K562 (cell line): Measurements from ENCODE around the gene TPK1. TPM values are rescaled to one million over a fixed set of nuclear protein-coding genes. Genes with fewer than 3 reads are reported as not detected.

ENCODE experiments used
- ATAC-seq: fragments of 200-7000 bp; cut with Tn5 transposase; 3 replicates; pipeline ENCODE4 v1.9.1; 2020; ENCODE audit warnings: moderate library complexity
- BruUV-seq: library from RNA; stranded (reverse); fragments of 400-500 nt; replicated peaks from 2 replicates; lab custom pipeline; 2021; lab: Mats Ljungman, UMichigan
- CTCF ChIA-PET: fragments of 300-600 bp; formaldehyde crosslinking; extraction: SDS; loops from one replicate; lab custom pipeline; 2021; ENCODE audit warnings: low intra/inter-chr PET ratio; lab: Yijun Ruan, JAX
- POLR2A ChIA-PET: fragments of 300-600, 350-650 bp; sonication (Branson Sonifier 250); formaldehyde crosslinking; extraction: SDS; loops from one replicate; lab custom pipeline; 2021; ENCODE audit warnings: antibody characterized with exemption, inconsistent platforms; lab: Yijun Ruan, JAX
- DNase-seq, 4 experiments: peaks; one replicate each; pipeline versions ENCODE4 v3.0.0 to v3.0.0-alpha.2; 2011 to 2018; ENCODE audit warnings: low spot score in 3 of 4, mixed read lengths in 3 of 4; ENCODE audit errors: extremely low read depth in 1 of 4
- FAIRE-seq: peaks from 2 replicates; lab custom pipeline; 2011; peaks lifted over from hg19 to GRCh38; lab: Jason Lieb, UNC
- H2AFZ ChIP-seq: 2 replicates; pipeline ENCODE4 v1.6.0; 2011; ENCODE audit warnings: low read depth, low read length, control low read depth, inconsistent platforms
- H3K27ac ChIP-seq: fragments of 200-600 bp; 3 replicates; pipeline ENCODE4 v1.8.0; 2011; ENCODE audit warnings: low read depth, mild to moderate bottlenecking, control low read depth, inconsistent platforms, low read length, moderate library complexity, mixed read lengths; ENCODE audit errors: extremely low read depth
- H3K27me3 ChIP-seq, 2 experiments: fragments of 300-600 bp in 1 of 2; 2 replicates in 1 of 2; 3 replicates in 1 of 2; pipeline versions ENCODE4 v1.6.0 to v1.8.0; 2011; ENCODE audit warnings: inconsistent platforms in 2 of 2, low read length in 2 of 2, mild to moderate bottlenecking in 1 of 2, mixed read lengths in 1 of 2, moderate library complexity in 1 of 2; ENCODE audit not compliant: control insufficient read depth in 2 of 2, insufficient read depth in 2 of 2
- H3K36me3 ChIP-seq: fragments of 300-600 bp; 3 replicates; pipeline ENCODE4 v1.8.0; 2011; ENCODE audit warnings: mild to moderate bottlenecking, low read length, inconsistent platforms; ENCODE audit not compliant: control insufficient read depth, insufficient read depth
- H3K4me1 ChIP-seq, 2 experiments: fragments of 200-600 bp in 1 of 2; replicated peaks in 1 of 2; 2 replicates in 1 of 2; 3 replicates in 1 of 2; pipeline versions ENCODE4 v1.5.1 to v1.8.0; 2011; ENCODE audit warnings: inconsistent platforms in 2 of 2, low read length in 2 of 2, mild to moderate bottlenecking in 1 of 2, mixed read lengths in 1 of 2, moderate library complexity in 1 of 2; ENCODE audit not compliant: control insufficient read depth in 2 of 2, insufficient read depth in 2 of 2
- H3K4me2 ChIP-seq: 2 replicates; pipeline ENCODE4 v1.6.1; 2011; ENCODE audit warnings: low read length, control low read depth, inconsistent platforms, mixed read lengths; ENCODE audit not compliant: insufficient read depth
- H3K4me3 ChIP-seq: fragments of 200-600 bp; sonication (generic), shearing (Covaris generic); 2 replicates; pipeline ENCODE4 v1.5.1; 2016; ENCODE audit warnings: control low read depth, inconsistent platforms
- H3K79me2 ChIP-seq: fragments of 200-600 bp; 3 replicates; pipeline ENCODE4 v1.8.0; 2011; ENCODE audit warnings: low read length, inconsistent platforms; ENCODE audit not compliant: control insufficient read depth, insufficient read depth
- H3K9ac ChIP-seq, 2 experiments: 2 replicates each; pipeline versions ENCODE4 v1.6.0 to v1.6.1; 2011; ENCODE audit warnings: low read depth in 2 of 2, low read length in 2 of 2, control low read depth in 1 of 2, inconsistent platforms in 1 of 2, mild to moderate bottlenecking in 1 of 2, mixed read lengths in 1 of 2; ENCODE audit not compliant: insufficient read depth in 1 of 2
- H3K9me1 ChIP-seq: one replicate; pipeline ENCODE4 v1.6.0; 2011; ENCODE audit warnings: inconsistent platforms, mild to moderate bottlenecking, low read length, moderate library complexity; ENCODE audit not compliant: control insufficient read depth, insufficient read depth
- H3K9me3 ChIP-seq: replicated peaks from 2 replicates; pipeline ENCODE4 v1.5.1; 2011; ENCODE audit warnings: low read depth, low read length, inconsistent platforms; ENCODE audit not compliant: control insufficient read depth, insufficient read depth
- H4K20me1 ChIP-seq: replicated peaks from 2 replicates; pipeline ENCODE4 v1.6.1; 2011; ENCODE audit warnings: low read length, inconsistent platforms, mixed read lengths; ENCODE audit not compliant: control insufficient read depth, insufficient read depth
- CAMTA2 ChIP-seq: fragments of 250-450 bp; sonication (Bioruptor Pico); conservative IDR thresholded peaks from 2 replicates; pipeline ENCODE4 v1.5.1; 2022
- CTCF ChIP-seq, 3 experiments: IDR thresholded peaks in 2 of 3; conservative IDR thresholded peaks in 1 of 3; 2 replicates each; pipeline ENCODE4 v1.5.1; 2011 to 2012; ENCODE audit warnings: low read length in 3 of 3, mild to moderate bottlenecking in 3 of 3, control low read depth in 2 of 3, improper control_type of control experiment in 1 of 3, inconsistent platforms in 1 of 3, low read depth in 1 of 3, mixed read lengths in 1 of 3, moderate library complexity in 1 of 3; ENCODE audit not compliant: insufficient read depth in 2 of 3
- ETS2 ChIP-seq: IDR thresholded peaks from 2 replicates; pipeline ENCODE4 v1.6.1; 2016; ENCODE audit warnings: borderline replicate concordance, missing genetic modification characterization, mild to moderate bottlenecking, moderate library complexity, missing compliant biosample characterization; ENCODE audit not compliant: poor library complexity, severe bottlenecking
- MEF2A ChIP-seq: IDR thresholded peaks from 2 replicates; pipeline ENCODE4 v1.6.1; 2011; ENCODE audit warnings: low read depth, mild to moderate bottlenecking, low read length, moderate library complexity; ENCODE audit not compliant: control insufficient read depth
- RAD21 ChIP-seq, 2 experiments: fragments of 250-450 bp in 1 of 2; fragments of 450-650 bp in 1 of 2; sonication (Bioruptor Pico) in 1 of 2; formaldehyde crosslinking in 1 of 2; IDR thresholded peaks in 1 of 2; conservative IDR thresholded peaks in 1 of 2; 2 replicates each; pipeline versions ENCODE4 v1.4.0 to v1.8.0; 2020 to 2022; ENCODE audit warnings: mild to moderate bottlenecking in 2 of 2, moderate library complexity in 1 of 2
- SREBF1 ChIP-seq: fragments of 150-350 bp; IDR thresholded peaks from 2 replicates; pipeline ENCODE4 v1.6.1; 2014; ENCODE audit warnings: antibody characterized with exemption, low read depth, low read length, borderline replicate concordance
- ZNF589 ChIP-seq: fragments of 200-800 bp; sonication (Bioruptor generic); IDR thresholded peaks from 2 replicates; pipeline ENCODE4 v1.6.1; 2016; ENCODE audit warnings: low read depth, missing genetic modification characterization, missing compliant biosample characterization
- WGBS: fragments of 100-300 bp; shearing (Covaris generic); methylation state at CpG from one replicate; pipeline ENCODE4 v1.1.6; 2016; ENCODE audit warnings: low coverage, mixed read lengths; ENCODE audit not compliant: insufficient coverage; ENCODE audit errors: missing lambda C conversion rate; 5-methylcytosine and 5-hydroxymethylcytosine counted together
- in situ Hi-C: fragments of 300-500 bp; cut with MboI; formaldehyde crosslinking; loops from 4 replicates; pipeline ENCODE4 v1.15.0; 2018; ENCODE audit warnings: inconsistent platforms, mixed read lengths
- intact Hi-C: fragments of 100-400 bp; cut with micrococcal nuclease; formaldehyde crosslinking; loops from 2 replicates; pipeline ENCODE4 v1.14.2; 2022
- polyA plus RNA-seq, 8 experiments: library from polyadenylated mRNA; depleted of rRNA in 4 of 8; stranded (reverse) in 5 of 8; unstranded in 3 of 8; fragments of >200 nt; fragmentation: Nextera tagmentation in 2 of 8; fragmentation: Illumina TruSeq in 1 of 8; extraction: Ambion mirVana in 2 of 8; extraction: Trizol in 1 of 8; gene quantifications; 2 replicates each; pipeline versions ENCODE4 v1.2.1 to v1.2.3, GENCODE V29; 2011 to 2014; ENCODE audit warnings: inconsistent platforms in 1 of 8, missing spikeins in 1 of 8
- total RNA-seq, 7 experiments: library from RNA; depleted of rRNA in 6 of 7; stranded (reverse); fragments of >200 nt in 6 of 7; fragmentation: Illumina TruSeq in 2 of 7; extraction: Trizol in 2 of 7; gene quantifications; 2 replicates each; pipeline versions ENCODE4 v1.2.1 to v1.2.3, GENCODE V29; 2011 to 2021; ENCODE audit warnings: low replicate concordance in 1 of 7

The TPK1 gene
- total and polyA plus RNA-seq, 9 of the 15 experiments (the other 6 are each of a cell fraction or from before 2014, with no cell fraction given): 5.1 to 16.2 (median 9.2) TPM

DNA sequence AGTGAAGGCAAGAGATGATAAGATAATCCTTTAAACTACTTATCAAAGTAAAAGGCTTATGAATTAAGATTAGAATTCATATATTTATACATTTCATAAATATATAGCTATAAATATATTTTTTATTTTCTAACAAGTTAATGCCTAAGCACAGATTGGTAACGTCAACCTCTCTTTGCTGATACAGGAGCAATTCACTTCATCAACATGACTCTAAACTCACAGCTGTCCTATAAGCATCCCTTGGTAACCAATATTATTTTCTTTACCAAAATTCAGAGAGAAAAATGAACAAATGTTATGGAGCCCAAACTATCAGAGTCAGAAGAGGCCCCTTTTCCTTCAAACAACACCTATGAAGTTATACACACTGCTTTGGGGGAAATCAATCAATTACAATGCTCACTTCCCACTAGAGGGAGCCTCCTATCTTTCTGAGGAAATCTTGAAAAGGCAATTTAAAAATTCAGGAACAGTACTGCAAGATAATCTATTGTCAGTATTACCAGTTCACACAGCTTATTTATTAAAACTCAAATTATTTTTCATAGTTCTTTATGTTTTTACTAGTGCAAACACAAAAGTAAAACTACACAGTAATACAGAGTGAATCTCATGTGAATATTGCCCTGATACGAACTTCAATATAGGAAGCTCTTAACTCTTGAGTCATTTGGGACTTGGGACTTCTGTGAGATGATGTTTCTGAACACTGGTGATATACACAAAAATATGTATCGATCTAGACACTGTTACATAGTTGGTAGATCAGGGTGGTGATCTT lies 381.4 kb downstream of the TPK1 start:
- Histone ChIP-seq H3K4me3 (no peak overlapping the region), H3K27me3 (no peaks in the 10 kb centered on the region), H3K9ac (no peak overlapping the region), H3K79me2 (no peaks in the 10 kb centered on the region), H3K4me2 (no peak overlapping the region), H3K36me3 (no peaks in the 10 kb centered on the region), H3K4me1 (no peaks in the 10 kb centered on the region), H3K9me1 (no peaks in the 10 kb centered on the region), H4K20me1 (no peaks in the 10 kb centered on the region), H3K9me3 (no peaks in the 10 kb centered on the region), H2AFZ (no peak overlapping the region), H3K27ac (no peak overlapping the region)
- intact Hi-C loops: no loop called here
- BruUV-seq: no TSS peak
- no peak for FAIRE-seq
- ChIA-PET CTCF (no interaction called here), POLR2A (no interaction called here)
- in situ Hi-C loops: no loop called here
- no peak for DNase-seq
- no peak for ATAC-seq
- 10% methylated on average over 3 of the region's 3 CpGs for WGBS
- TF ChIP-seq SREBF1 (no peak), CAMTA2 (CRISPR knock-in tag) (no peak), MEF2A (no peak), ETS2 (no peak), ZNF589 (CRISPR knock-in tag) (no peak), RAD21 (CRISPR knock-in tag; conservative IDR thresholded peaks at IDR 0.05 in 1 of 2, IDR thresholded peaks at IDR 0.05 in 1 of 2) (peak in 1 of 2 experiments; percentile 21; a peak in 1 of 4 replicates), CTCF (IDR thresholded peaks at IDR 0.05 in 2 of 3, conservative IDR thresholded peaks at IDR 0.05 in 1 of 3; ENCODE audit: insufficient read depth in 2 of 3, low read depth in 1 of 3, low read length in 3 of 3) (0 out of 6 replicates have a peak, but pooled peaks of 1 of the 3 experiments have one; percentile 10)
